Suprapubic skin (tissue), 3 donors: ENCODE data around the gene LTF.

Experiments
- EP300 ChIP-seq: sonication (generic); formaldehyde crosslinking; IDR thresholded peaks from one replicate; pipeline ENCODE4 v1.6.1; 2017; ENCODE audit warnings: antibody characterized with exemption
- POLR2A ChIP-seq, 2 donors: fragments of 450-650 bp; IDR thresholded peaks; one replicate each; pipeline ENCODE4 v1.6.1; 2017; ENCODE audit warnings: antibody characterized with exemption in 2 of 2, mild to moderate bottlenecking in 2 of 2, moderate library complexity in 2 of 2
- TF ChIP-seq, protein P1 (sequence below), 2 donors: fragments of 200-600 bp in 1 of 2; fragments of 450-650 bp in 1 of 2; sonication (generic) in 1 of 2; IDR thresholded peaks; one replicate each; pipeline ENCODE4 v1.5.1; 2016 to 2019; ENCODE audit warnings: antibody characterized with exemption in 2 of 2, mild to moderate bottlenecking in 1 of 2, moderate library complexity in 1 of 2

DNA sequence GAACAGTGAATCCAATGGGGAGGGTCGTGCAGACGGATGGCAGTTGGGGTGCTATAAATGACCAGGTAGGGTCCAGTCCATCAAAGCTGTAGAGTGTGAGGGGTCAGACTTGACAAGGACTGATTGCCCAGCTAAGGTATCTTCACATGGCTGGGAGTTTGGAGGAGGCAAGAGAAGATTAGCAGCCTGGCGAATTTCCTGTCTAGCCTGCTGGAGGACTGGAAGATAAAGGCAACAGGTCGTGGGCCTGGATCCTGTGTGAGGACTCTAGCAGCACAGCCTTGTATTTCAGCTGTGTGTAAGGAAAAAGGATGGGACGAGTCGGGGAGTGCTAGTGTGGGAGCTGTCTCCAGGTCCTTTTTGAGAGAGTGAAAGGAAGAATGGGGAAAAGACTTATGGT is 75.4 kb downstream of the LTF start:
- TF ChIP-seq POLR2A (IDR thresholded peaks at IDR 0.05) (no peak), EP300 (no peak)
- TF ChIP-seq, protein P1, sequence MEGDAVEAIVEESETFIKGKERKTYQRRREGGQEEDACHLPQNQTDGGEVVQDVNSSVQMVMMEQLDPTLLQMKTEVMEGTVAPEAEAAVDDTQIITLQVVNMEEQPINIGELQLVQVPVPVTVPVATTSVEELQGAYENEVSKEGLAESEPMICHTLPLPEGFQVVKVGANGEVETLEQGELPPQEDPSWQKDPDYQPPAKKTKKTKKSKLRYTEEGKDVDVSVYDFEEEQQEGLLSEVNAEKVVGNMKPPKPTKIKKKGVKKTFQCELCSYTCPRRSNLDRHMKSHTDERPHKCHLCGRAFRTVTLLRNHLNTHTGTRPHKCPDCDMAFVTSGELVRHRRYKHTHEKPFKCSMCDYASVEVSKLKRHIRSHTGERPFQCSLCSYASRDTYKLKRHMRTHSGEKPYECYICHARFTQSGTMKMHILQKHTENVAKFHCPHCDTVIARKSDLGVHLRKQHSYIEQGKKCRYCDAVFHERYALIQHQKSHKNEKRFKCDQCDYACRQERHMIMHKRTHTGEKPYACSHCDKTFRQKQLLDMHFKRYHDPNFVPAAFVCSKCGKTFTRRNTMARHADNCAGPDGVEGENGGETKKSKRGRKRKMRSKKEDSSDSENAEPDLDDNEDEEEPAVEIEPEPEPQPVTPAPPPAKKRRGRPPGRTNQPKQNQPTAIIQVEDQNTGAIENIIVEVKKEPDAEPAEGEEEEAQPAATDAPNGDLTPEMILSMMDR (IDR thresholded peaks at IDR 0.05): no peak
